GM04504 (cell line): ENCODE data around the gene SPATS2L.

Source experiments
- DNase-seq: peaks from one replicate; pipeline ENCODE4 v3.0.0-alpha.2; 2012; ENCODE audit warnings: low read depth

The SPATS2L gene

GRCh38 chr2:200296118-200296517 is 10.4 kb upstream of the SPATS2L start:
- DNase-seq = no peak

- no peak for DNase-seq
Measured at GRCh38 chr2:200297100-200297499, 9.4 kb upstream of the SPATS2L start.

- no peak for DNase-seq
Measured at GRCh38 chr2:200297989-200298388, 8.5 kb upstream of the SPATS2L start.

- DNase-seq = no peak
Measured at GRCh38 chr2:200298816-200299215, 7.7 kb upstream of the SPATS2L start.

GRCh38 chr2:200300065-200300464 is 6.4 kb upstream of the SPATS2L start:
- no peak for DNase-seq

- DNase-seq = no peak
Measured at GRCh38 chr2:200300638-200301314, 5.7 kb upstream of the SPATS2L start.

- DNase-seq = no peak
Measured at GRCh38 chr2:200301953-200302858, 4.3 kb upstream of the SPATS2L start.

- DNase-seq = no peak
Measured at GRCh38 chr2:200302940-200303727, 3.4 kb upstream of the SPATS2L start.

- DNase-seq = no peak
Measured at GRCh38 chr2:200305797-200306195, 697 bp upstream of the SPATS2L start.

GRCh38 chr2:200306931-200307723 is 634 bp downstream of the SPATS2L start:
- DNase-seq = peak; percentile 27

- no peak for DNase-seq
Measured at GRCh38 chr2:200307724-200308545, 1.4 kb downstream of the SPATS2L start.

- no peak for DNase-seq
Measured at GRCh38 chr2:200308546-200309295, 2.2 kb downstream of the SPATS2L start.

- DNase-seq = no peak
Measured at GRCh38 chr2:200309296-200310049, 3.0 kb downstream of the SPATS2L start.

- no peak for DNase-seq
Measured at GRCh38 chr2:200310545-200310971, 4.1 kb downstream of the SPATS2L start.

- no peak for DNase-seq
Measured at GRCh38 chr2:200311139-200311538, 4.6 kb downstream of the SPATS2L start.

- no peak for DNase-seq
Measured at GRCh38 chr2:200314976-200315567, 8.6 kb downstream of the SPATS2L start.

GRCh38 chr2:200317975-200318374 is 11.5 kb downstream of the SPATS2L start:
- no peak for DNase-seq

GRCh38 chr2:200318940-200319435 is 12.5 kb downstream of the SPATS2L start:
- no peak for DNase-seq
